LNCaP clone FGC (cell line): ENCODE data around the gene C1orf94.

Experiments
- DNase-seq: peaks from one replicate; pipeline ENCODE4 v3.0.0-alpha.2; 2011; ENCODE audit warnings: low read depth
- H3K4me3 ChIP-seq: 2 replicates; pipeline ENCODE4 v1.5.1; 2011; ENCODE audit warnings: mild to moderate bottlenecking, low read depth, low read length, control low read depth
- TF ChIP-seq, protein P1 (sequence below): IDR thresholded peaks from 2 replicates; pipeline ENCODE4 v1.5.1; 2012; ENCODE audit warnings: mild to moderate bottlenecking; ENCODE audit not compliant: control insufficient read depth, insufficient read depth; ENCODE audit errors: extremely low read depth

The C1orf94 gene

GRCh38 chr1:34213956-34214355, 37.2 kb downstream of the C1orf94 start:
- no peak overlapping the region for H3K4me3 ChIP-seq
- DNase-seq, result no peak
- TF ChIP-seq, protein P1, sequence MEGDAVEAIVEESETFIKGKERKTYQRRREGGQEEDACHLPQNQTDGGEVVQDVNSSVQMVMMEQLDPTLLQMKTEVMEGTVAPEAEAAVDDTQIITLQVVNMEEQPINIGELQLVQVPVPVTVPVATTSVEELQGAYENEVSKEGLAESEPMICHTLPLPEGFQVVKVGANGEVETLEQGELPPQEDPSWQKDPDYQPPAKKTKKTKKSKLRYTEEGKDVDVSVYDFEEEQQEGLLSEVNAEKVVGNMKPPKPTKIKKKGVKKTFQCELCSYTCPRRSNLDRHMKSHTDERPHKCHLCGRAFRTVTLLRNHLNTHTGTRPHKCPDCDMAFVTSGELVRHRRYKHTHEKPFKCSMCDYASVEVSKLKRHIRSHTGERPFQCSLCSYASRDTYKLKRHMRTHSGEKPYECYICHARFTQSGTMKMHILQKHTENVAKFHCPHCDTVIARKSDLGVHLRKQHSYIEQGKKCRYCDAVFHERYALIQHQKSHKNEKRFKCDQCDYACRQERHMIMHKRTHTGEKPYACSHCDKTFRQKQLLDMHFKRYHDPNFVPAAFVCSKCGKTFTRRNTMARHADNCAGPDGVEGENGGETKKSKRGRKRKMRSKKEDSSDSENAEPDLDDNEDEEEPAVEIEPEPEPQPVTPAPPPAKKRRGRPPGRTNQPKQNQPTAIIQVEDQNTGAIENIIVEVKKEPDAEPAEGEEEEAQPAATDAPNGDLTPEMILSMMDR, result no peak

GRCh38 chr1:34231441-34231840, 54.7 kb downstream of the C1orf94 start:
- TF ChIP-seq, protein P1, result no peak
- H3K4me3 ChIP-seq, result no peak overlapping the region

DNA sequence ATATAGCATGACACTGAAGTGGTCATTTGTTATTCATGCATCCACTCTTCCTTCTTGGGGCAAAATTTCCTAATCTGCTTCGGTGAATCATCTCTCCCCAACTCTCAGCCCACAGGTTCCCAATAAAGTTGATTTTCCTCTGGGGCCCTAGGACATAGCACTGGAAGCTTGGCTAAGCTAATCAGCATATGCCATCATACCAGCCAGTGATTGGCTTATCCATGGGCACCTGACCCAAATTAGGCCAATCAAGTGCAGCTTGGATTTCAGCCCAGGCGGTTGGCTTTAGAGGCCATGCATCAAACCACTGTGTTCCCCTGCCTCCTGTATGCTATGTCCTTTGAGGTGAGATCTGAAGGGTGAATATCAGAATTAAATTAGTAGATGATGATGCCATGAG, 58.9 kb downstream of the C1orf94 start:
- no peak for DNase-seq
- TF ChIP-seq, protein P1, result no peak
- no peak overlapping the region for H3K4me3 ChIP-seq

More at GRCh38 chr1:34231441-34231840, 54.7 kb downstream of the C1orf94 start:
- no peak for DNase-seq

- no peak overlapping the region for H3K4me3 ChIP-seq
- no peak for DNase-seq
- TF ChIP-seq, protein P1, result no peak
These were observed 59.4 kb downstream of the C1orf94 start for GRCh38 chr1:34236089-34236488.

DNA sequence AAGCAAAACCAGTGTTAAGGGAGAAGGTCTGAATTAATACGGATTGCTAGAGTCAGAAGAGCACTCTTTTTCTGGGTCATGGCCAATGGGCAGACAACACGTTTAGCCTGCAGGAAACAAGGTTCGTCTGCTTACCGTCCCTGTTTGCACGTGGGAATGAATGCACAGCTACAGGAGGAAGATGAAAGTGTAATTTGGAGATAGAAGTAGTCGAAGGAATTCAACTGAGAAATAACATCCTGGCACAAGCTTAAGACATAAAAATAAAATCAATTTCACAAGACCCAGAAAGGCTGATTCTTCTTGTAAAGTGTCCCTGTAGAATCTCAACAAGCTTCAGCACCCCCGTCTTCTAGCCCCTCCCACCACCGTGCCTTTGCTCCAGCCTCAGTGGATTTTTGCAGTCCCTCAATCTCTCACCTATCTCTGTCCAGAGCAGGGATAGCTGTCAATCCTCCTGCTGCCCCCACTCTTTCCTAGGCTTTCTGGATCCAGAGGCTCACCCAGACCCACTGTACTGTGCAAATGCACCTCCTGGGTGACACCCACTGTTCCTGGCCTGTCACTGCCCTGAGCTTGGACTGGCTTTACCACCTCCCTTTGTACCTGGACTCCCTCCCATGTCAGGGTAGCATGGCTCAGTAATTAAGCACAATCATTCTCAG, 60.6 kb downstream of the C1orf94 start:
- no peak overlapping the region for H3K4me3 ChIP-seq
- no peak for DNase-seq

GRCh38 chr1:34245967-34246366, 69.3 kb downstream of the C1orf94 start:
- TF ChIP-seq, protein P1, result no peak
- no peak for DNase-seq

More for the DNA sequence above, 60.6 kb downstream of the C1orf94 start:
- TF ChIP-seq, protein P1, result no peak

GRCh38 chr1:34250342-34250741, 73.6 kb downstream of the C1orf94 start:
- TF ChIP-seq, protein P1, result no peak
- DNase-seq, result no peak
- no peak overlapping the region for H3K4me3 ChIP-seq

More at GRCh38 chr1:34245967-34246366, 69.3 kb downstream of the C1orf94 start:
- H3K4me3 ChIP-seq, result no peak overlapping the region
